T-cell (primary cell): Measurements from ENCODE around the gene SYT15. TPM values are rescaled to one million over a fixed set of nuclear protein-coding genes. Genes with fewer than 3 reads are reported as not detected.

Experiments
- ATAC-seq, 4 experiments: fragments of 200-7000 bp in 3 of 4; fragments of 150-1000 bp in 1 of 4; cut with Tn5 transposase; replicated peaks in 1 of 4; 1 replicate in 3 of 4; 2 replicates in 1 of 4; pipeline ENCODE4 v1.10.0; 2021; ENCODE audit warnings: moderate library complexity in 3 of 4, mild to moderate bottlenecking in 2 of 4, moderate number of reproducible peaks in 1 of 4
- CTCF ChIA-PET, 2 donors: fragments of 300-600 bp; sonication (Branson Sonifier 250); formaldehyde crosslinking; loops; one replicate each; lab custom pipeline; 2022; ENCODE audit warnings: antibody characterized with exemption in 2 of 2; lab: Charles Lee
- POLR2A ChIA-PET, 2 donors: fragments of 300-600 bp; sonication (Branson Sonifier 250); formaldehyde crosslinking; loops; one replicate each; lab custom pipeline; 2022; ENCODE audit warnings: antibody characterized with exemption in 2 of 2; lab: Charles Lee
- DNase-seq, 35 experiments: peaks; one replicate each; pipeline versions ENCODE4 v3.0.0 to v3.0.0-alpha.2; 2013 to 2023
- H3K27ac ChIP-seq: one replicate; pipeline ENCODE4 v1.5.1; 2013; ENCODE audit warnings: low read length
- H3K27me3 ChIP-seq, 2 experiments: replicated peaks in 1 of 2; 1 replicate in 1 of 2; 2 replicates in 1 of 2; pipeline versions ENCODE4 v1.6.1 to v1.7.0; 2013; ENCODE audit warnings: low read length in 1 of 2, mixed read lengths in 1 of 2; ENCODE audit not compliant: control insufficient read depth in 2 of 2, insufficient read depth in 2 of 2; ENCODE audit errors: extremely low read depth in 1 of 2
- H3K36me3 ChIP-seq, 2 donors: 1 replicate in 1 of 2; 2 replicates in 1 of 2; pipeline versions ENCODE4 v1.6.1 to v1.7.0; 2013; ENCODE audit warnings: low read length in 1 of 2; ENCODE audit not compliant: control insufficient read depth in 2 of 2, insufficient read depth in 1 of 2; ENCODE audit errors: extremely low read depth in 1 of 2
- H3K4me1 ChIP-seq, 2 experiments: 1 replicate in 1 of 2; 2 replicates in 1 of 2; pipeline versions ENCODE4 v1.6.1 to v1.7.0; 2013; ENCODE audit warnings: low read length in 2 of 2, mixed read lengths in 1 of 2; ENCODE audit not compliant: insufficient read depth in 2 of 2, control insufficient read depth in 1 of 2; ENCODE audit errors: extremely low read depth in 1 of 2
- H3K4me3 ChIP-seq, 2 donors: 1 replicate in 1 of 2; 2 replicates in 1 of 2; pipeline versions ENCODE4 v1.5.1 to v1.7.0; 2013; ENCODE audit warnings: mild to moderate bottlenecking in 2 of 2, low read length in 1 of 2, moderate library complexity in 1 of 2; ENCODE audit not compliant: control insufficient read depth in 1 of 2; ENCODE audit errors: extremely low read depth in 1 of 2
- H3K9me3 ChIP-seq: 2 replicates; pipeline ENCODE4 v1.7.0; 2013
- H3K27ac Mint-ChIP-seq, 2 donors: one replicate each; pipeline ENCODE4 v1.8.0; 2020 to 2021; ENCODE audit warnings: mild to moderate bottlenecking in 2 of 2, mixed read lengths in 2 of 2
- H3K27me3 Mint-ChIP-seq, 2 donors: one replicate each; pipeline ENCODE4 v1.8.0; 2021 to 2022; ENCODE audit warnings: mixed read lengths in 2 of 2
- H3K36me3 Mint-ChIP-seq: one replicate; pipeline ENCODE4 v1.8.0; 2021; ENCODE audit warnings: mixed read lengths
- H3K4me1 Mint-ChIP-seq, 3 donors: one replicate each; pipeline ENCODE4 v1.8.0; 2020 to 2022; ENCODE audit warnings: mixed read lengths in 3 of 3, mild to moderate bottlenecking in 1 of 3
- H3K4me3 Mint-ChIP-seq, 3 donors: one replicate each; pipeline ENCODE4 v1.8.0; 2020 to 2022; ENCODE audit warnings: mild to moderate bottlenecking in 3 of 3, mixed read lengths in 3 of 3, moderate library complexity in 3 of 3
- H3K9me3 Mint-ChIP-seq, 3 donors: one replicate each; pipeline ENCODE4 v1.8.0; 2020 to 2022; ENCODE audit warnings: mixed read lengths in 3 of 3
- WGBS: methylation state at CpG from one replicate; pipeline ENCODE4 v1.1.5; 2013; ENCODE audit warnings: missing lambda C conversion rate; ENCODE audit not compliant: insufficient coverage; 5-methylcytosine and 5-hydroxymethylcytosine counted together
- total RNA-seq, 35 experiments: library from RNA in 6 of 35; stranded (reverse) in 6 of 35; fragments of 120-200 nt in 1 of 35; gene quantifications; one replicate each; pipeline versions ENCODE4 v1.2.1 to v1.2.4 and lab custom pipeline; 2013 to 2026

Gene SYT15
- total RNA-seq, 5 donors from 2014 or later (not counting 1 experiment from before 2014, with no cell fraction given) = 0.98 to 1.7 (median 1.4) TPM; not detected in 1

- ChIA-PET CTCF (no interaction called here), POLR2A (no interaction called here)
- 58% methylated on average over 2 of the region's 2 CpGs for WGBS
- no peak overlapping the region for H3K4me3 ChIP-seq
- H3K27ac Mint-ChIP-seq = no peak overlapping the region
- no peaks in the 10 kb centered on the region for H3K9me3 ChIP-seq
- ATAC-seq (no peak), DNase-seq (peak in 5 of 35 experiments; percentile 0 to 24 (median 3))
- no peak overlapping the region for H3K4me3 Mint-ChIP-seq
- peaks cover 6 to 14% (median 9%) of the 10 kb centered on the region in 3 donors for H3K4me1 Mint-ChIP-seq
- H3K4me1 ChIP-seq = peaks cover 0 to 7% of the 10 kb centered on the region in 2 experiments
- no peaks in the 10 kb centered on the region for H3K36me3 ChIP-seq
- peaks cover 0 to 82% of the 10 kb centered on the region in 2 experiments for H3K27me3 ChIP-seq
- no peaks in the 10 kb centered on the region for H3K9me3 Mint-ChIP-seq
- no peak overlapping the region for H3K27ac ChIP-seq
- H3K27me3 Mint-ChIP-seq = peaks cover 1 to 5% of the 10 kb centered on the region in 2 donors
- no peaks in the 10 kb centered on the region for H3K36me3 Mint-ChIP-seq
Observed at GRCh38 chr10:46553238-46554049, 25.5 kb upstream of the SYT15 start.

DNA sequence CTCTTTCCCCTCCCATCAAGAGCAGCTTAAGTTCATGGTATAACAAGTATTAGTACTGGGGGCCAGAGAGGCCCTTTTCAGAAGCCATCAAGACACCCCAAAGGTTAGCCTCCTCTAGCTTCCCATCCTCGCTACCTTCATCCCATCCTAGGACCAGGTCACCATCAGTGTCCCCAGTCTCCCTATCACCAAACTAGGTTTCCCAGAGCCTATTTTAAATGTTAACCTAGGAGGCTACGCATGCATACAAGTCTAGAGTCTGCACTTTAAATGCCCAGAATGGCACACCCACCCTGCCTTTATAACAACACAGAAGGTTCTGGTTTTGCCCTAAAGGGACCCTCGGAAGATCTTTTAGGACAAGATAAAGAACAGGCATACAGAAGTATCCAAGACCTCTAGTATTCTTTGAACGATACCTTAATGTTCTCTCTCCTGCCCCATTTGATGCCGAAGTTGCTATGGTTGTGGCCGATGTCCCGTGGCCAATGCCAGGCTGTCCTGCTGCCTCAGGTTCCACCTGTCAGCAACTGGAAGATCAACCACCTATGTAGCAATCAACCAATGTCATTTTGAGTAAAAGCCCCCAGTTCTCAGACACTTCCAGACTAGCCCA is 24.7 kb upstream of the SYT15 start:
- Mint-ChIP-seq H3K27me3 (peaks cover 1 to 5% of the 10 kb centered on the region in 2 donors), H3K4me1 (peaks cover 6 to 14% (median 9%) of the 10 kb centered on the region in 3 donors), H3K4me3 (no peak overlapping the region), H3K36me3 (no peaks in the 10 kb centered on the region), H3K9me3 (no peaks in the 10 kb centered on the region), H3K27ac (no peak overlapping the region)
- ChIA-PET POLR2A (no interaction called here), CTCF (no interaction called here)
- ATAC-seq (no peak), DNase-seq (peak in 3 of 35 experiments; percentile 0 to 20 (median 0))
- H3K27me3 ChIP-seq = peaks cover 0 to 88% of the 10 kb centered on the region in 2 experiments
- H3K9me3 ChIP-seq = no peaks in the 10 kb centered on the region
- 87% methylated on average over 7 of the region's 7 CpGs for WGBS
- no peak overlapping the region for H3K4me3 ChIP-seq
- no peaks in the 10 kb centered on the region for H3K36me3 ChIP-seq
- H3K27ac ChIP-seq = no peak overlapping the region
- H3K4me1 ChIP-seq = peaks cover 0 to 7% of the 10 kb centered on the region in 2 experiments

GRCh38 chr10:46555366-46555712 is 23.6 kb upstream of the SYT15 start:
- Mint-ChIP-seq H3K27ac (no peak overlapping the region), H3K36me3 (no peaks in the 10 kb centered on the region), H3K27me3 (peaks cover 0 to 5% of the 10 kb centered on the region in 2 donors), H3K9me3 (no peaks in the 10 kb centered on the region), H3K4me3 (no peak overlapping the region), H3K4me1 (peaks cover 6 to 14% (median 9%) of the 10 kb centered on the region in 3 donors)
- peaks cover 0 to 7% of the 10 kb centered on the region in 2 experiments for H3K4me1 ChIP-seq
- H3K36me3 ChIP-seq = no peaks in the 10 kb centered on the region
- peaks cover 0 to 81% of the 10 kb centered on the region in 2 experiments for H3K27me3 ChIP-seq
- DNase-seq = peak in 1 of 35 experiments; percentile 1
- ChIA-PET POLR2A (no interaction called here), CTCF (interaction anchor here in 1 of 2 donors (0.6 kb wide), 1 partner anchor 530 kb away, joined by 3 read pairs; no protein-coding TSS in a partner anchor)
- 56% methylated on average over 4 of the region's 4 CpGs for WGBS
- H3K9me3 ChIP-seq = no peaks in the 10 kb centered on the region
- H3K4me3 ChIP-seq = no peak overlapping the region
- ATAC-seq = no peak
- H3K27ac ChIP-seq = no peak overlapping the region

- Histone ChIP-seq H3K36me3 (no peaks in the 10 kb centered on the region), H3K4me1 (peaks cover 0 to 7% of the 10 kb centered on the region in 2 experiments), H3K27ac (no peak overlapping the region), H3K27me3 (peaks cover 0 to 78% of the 10 kb centered on the region in 2 experiments), H3K9me3 (no peaks in the 10 kb centered on the region), H3K4me3 (peak overlapping the region in 1 of 2 donors; percentile 20)
- ATAC-seq (no peak), DNase-seq (peak in 5 of 35 experiments; percentile 0 to 24 (median 2))
- Mint-ChIP-seq H3K36me3 (no peaks in the 10 kb centered on the region), H3K4me1 (peaks cover 6 to 14% (median 9%) of the 10 kb centered on the region in 3 donors), H3K27ac (no peak overlapping the region), H3K9me3 (no peaks in the 10 kb centered on the region), H3K4me3 (peak overlapping the region in 1 of 3 donors; percentile 22), H3K27me3 (peaks cover 0 to 5% of the 10 kb centered on the region in 2 donors)
- 31% methylated on average over 47 of the region's 47 CpGs for WGBS
- ChIA-PET POLR2A (no interaction called here), CTCF (interaction anchor here in 1 of 2 donors (0.6 kb wide), 1 partner anchor 530 kb away, joined by 3 read pairs; no protein-coding TSS in a partner anchor)
Observed at GRCh38 chr10:46555713-46556514, 23.0 kb upstream of the SYT15 start.

DNA sequence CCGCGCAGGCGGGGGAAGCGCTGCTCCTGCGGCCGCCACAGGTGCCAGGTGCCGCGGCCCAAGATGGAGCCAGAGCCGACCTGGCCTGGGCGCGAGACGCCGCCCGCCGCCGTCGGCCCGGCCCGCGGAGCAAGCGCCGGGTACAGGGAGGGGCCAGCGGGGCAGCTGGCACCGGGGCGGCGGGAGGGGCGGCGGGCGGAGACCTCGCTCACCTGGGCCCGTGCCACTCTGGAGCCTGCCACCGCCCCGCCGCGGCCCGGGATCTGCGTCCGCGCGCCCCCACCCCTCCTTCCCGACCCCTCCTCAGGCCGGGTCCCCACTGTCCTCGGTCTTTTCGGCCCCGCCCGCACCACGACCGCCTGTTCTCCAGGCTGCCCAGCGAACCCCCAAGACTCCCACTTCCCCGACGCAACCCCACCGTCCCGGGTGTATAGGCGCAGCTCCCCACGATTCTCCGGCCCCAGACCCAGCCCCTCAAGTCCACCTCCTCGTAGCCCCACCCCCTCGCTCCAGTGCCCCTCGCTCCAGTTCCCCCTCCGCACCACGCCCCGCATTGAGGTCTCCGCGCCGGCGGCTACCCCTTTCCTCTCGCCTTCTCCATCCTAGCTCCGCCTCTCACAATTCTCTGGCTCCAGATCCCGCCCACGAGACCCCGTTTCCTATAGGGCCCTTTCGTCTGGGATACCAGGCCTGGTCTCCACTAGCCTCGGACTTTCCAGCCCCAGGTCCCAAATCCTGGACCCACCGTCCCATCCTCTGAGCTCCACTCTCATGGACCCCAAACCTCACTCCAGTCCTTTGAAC is 22.2 kb upstream of the SYT15 start, which contains the start of gene GPRIN2:
TSS of gene GPRIN2 (minus strand) at position 144 of the 804 bp plus-strand sequence. CDS start 5,922 bp downstream, outside the sequence.
- no peaks in the 10 kb centered on the region for H3K9me3 ChIP-seq
- no peaks in the 10 kb centered on the region for H3K36me3 ChIP-seq
- H3K27ac ChIP-seq = no peak within 1 kb of the TSS
- ChIA-PET CTCF (no interaction called here), POLR2A (no interaction called here)
- peak in 4 of 35 experiments; percentile 0 to 6 (median 2) for DNase-seq
- 7% methylated on average over 72 of the region's 74 CpGs for WGBS
- H3K27me3 ChIP-seq = peaks cover 0 to 72% of the 10 kb centered on the region in 2 experiments
- H3K4me1 Mint-ChIP-seq = peaks cover 6 to 14% (median 9%) of the 10 kb centered on the region in 3 donors
- peak within 1 kb of the TSS in 1 of 2 donors; percentile 20 for H3K4me3 ChIP-seq
- no peak within 1 kb of the TSS for H3K27ac Mint-ChIP-seq
- H3K36me3 Mint-ChIP-seq = no peaks in the 10 kb centered on the region
- peaks cover 0 to 5% of the 10 kb centered on the region in 2 donors for H3K27me3 Mint-ChIP-seq
- no peaks in the 10 kb centered on the region for H3K9me3 Mint-ChIP-seq
- peaks cover 0 to 7% of the 10 kb centered on the region in 2 experiments for H3K4me1 ChIP-seq
- peak within 1 kb of the TSS; percentile 61 to 82 (median 64) for H3K4me3 Mint-ChIP-seq
- ATAC-seq = peak in 1 of 4 experiments; percentile 36
